Suprapubic skin (tissue), 4 donors: ENCODE measurements around the gene CCNT1. TPM values are rescaled to one million over a fixed set of nuclear protein-coding genes. Genes with fewer than 3 reads are reported as not detected.
A peak's percentile ranks its signal among the peaks of the same experiment; 100 is the strongest.
"Not testable (repeated sequence)": the region's sequence is repeated elsewhere in the genome, so short reads cannot be mapped to it uniquely, and the experiment has no call there.

ENCODE experiments used
- DNase-seq, 2 donors: peaks; one replicate each; pipeline ENCODE4 v3.0.0-alpha.2; 2019; ENCODE audit warnings: low spot score in 2 of 2
- H3K27ac ChIP-seq: fragments of 200-600 bp; sonication (generic); one replicate; pipeline ENCODE4 v1.5.1; 2019
- H3K27me3 ChIP-seq: fragments of 200-600 bp; sonication (generic); one replicate; pipeline ENCODE4 v1.5.1; 2019
- H3K36me3 ChIP-seq: fragments of 200-600 bp; sonication (generic); one replicate; pipeline ENCODE4 v1.5.1; 2019
- H3K4me1 ChIP-seq: fragments of 200-600 bp; sonication (generic); one replicate; pipeline ENCODE4 v1.5.1; 2019
- H3K4me3 ChIP-seq: fragments of 200-600 bp; sonication (generic); one replicate; pipeline ENCODE4 v1.5.1; 2019; ENCODE audit warnings: mild to moderate bottlenecking
- H3K9me3 ChIP-seq: fragments of 200-600 bp; sonication (generic); one replicate; pipeline ENCODE4 v1.5.1; 2019
- CTCF ChIP-seq, 2 donors: fragments of 200-600 bp in 1 of 2; fragments of 450-650 bp in 1 of 2; sonication (generic) in 1 of 2; IDR thresholded peaks; one replicate each; pipeline ENCODE4 v1.5.1; 2016 to 2019; ENCODE audit warnings: antibody characterized with exemption in 2 of 2, mild to moderate bottlenecking in 1 of 2, moderate library complexity in 1 of 2
- EP300 ChIP-seq: sonication (generic); formaldehyde crosslinking; IDR thresholded peaks from one replicate; pipeline ENCODE4 v1.6.1; 2017; ENCODE audit warnings: antibody characterized with exemption
- POLR2A ChIP-seq, 2 donors: fragments of 450-650 bp; IDR thresholded peaks; one replicate each; pipeline ENCODE4 v1.6.1; 2017; ENCODE audit warnings: antibody characterized with exemption in 2 of 2, mild to moderate bottlenecking in 2 of 2, moderate library complexity in 2 of 2
- POLR2AphosphoS5 ChIP-seq, 3 donors: sonication (generic); formaldehyde crosslinking; IDR thresholded peaks; one replicate each; pipeline ENCODE4 v1.6.1; 2017; ENCODE audit warnings: antibody characterized with exemption in 3 of 3
- WGBS: methylation state at CpG from one replicate; pipeline ENCODE4 v1.1.5; 2018; 5-methylcytosine and 5-hydroxymethylcytosine counted together
- total RNA-seq, 4 donors: library from RNA; depleted of rRNA; stranded (reverse); fragments of >200 nt; gene quantifications; one replicate each; pipeline ENCODE4 v1.1.0, GENCODE V29; 2016

Gene CCNT1
- total RNA-seq, 4 donors from 2014 or later: 23.4 to 74.4 (median 36.4) TPM

GRCh38 chr12:48686037-48686595 lies 30.4 kb downstream of the CCNT1 start:
- H3K9me3 ChIP-seq: no peaks in the 10 kb centered on the region
- H3K4me1 ChIP-seq: peaks cover 5% of the 10 kb centered on the region
- no peak for DNase-seq
- no peak overlapping the region for H3K4me3 ChIP-seq
- H3K27me3 ChIP-seq: no peaks in the 10 kb centered on the region
- 61% methylated on average over 3 of the region's 3 CpGs for WGBS
- TF ChIP-seq EP300: no peak
- TF ChIP-seq POLR2A (IDR thresholded peaks at IDR 0.05): no peak
- no peak for TF ChIP-seq CTCF (IDR thresholded peaks at IDR 0.05)
- no peak for TF ChIP-seq POLR2AphosphoS5 (IDR thresholded peaks at IDR 0.05)
- no peak overlapping the region for H3K27ac ChIP-seq
- peaks cover 21% of the 10 kb centered on the region for H3K36me3 ChIP-seq

DNA sequence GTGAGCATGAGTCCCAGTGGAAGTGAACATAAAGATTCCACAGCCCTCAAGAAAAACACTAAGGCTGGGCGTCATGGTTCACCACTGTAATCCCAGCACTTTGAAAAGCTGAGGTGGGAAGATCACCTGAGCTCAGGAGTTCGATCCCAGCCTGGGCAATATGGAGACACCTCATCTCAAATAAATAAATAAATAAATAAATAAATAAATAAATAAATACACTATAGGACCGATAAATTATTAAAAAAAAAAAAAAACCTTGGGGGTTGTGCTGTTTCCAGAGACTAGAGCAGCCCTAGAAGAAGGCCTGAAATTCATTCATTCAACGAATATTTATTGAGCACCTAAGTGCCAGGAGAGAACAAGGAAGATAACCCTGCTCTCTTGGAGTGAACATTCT lies 33.0 kb downstream of the CCNT1 start:
- WGBS: 83% methylated on average over 4 of the region's 4 CpGs
- H3K27me3 ChIP-seq: no peaks in the 10 kb centered on the region
- H3K36me3 ChIP-seq: peaks cover 15% of the 10 kb centered on the region
- no peak overlapping the region for H3K27ac ChIP-seq
- peaks cover 31% of the 10 kb centered on the region for H3K4me1 ChIP-seq
- no peaks in the 10 kb centered on the region for H3K9me3 ChIP-seq
- TF ChIP-seq POLR2A (IDR thresholded peaks at IDR 0.05): no peak
- no peak for TF ChIP-seq EP300
- no peak for TF ChIP-seq CTCF (IDR thresholded peaks at IDR 0.05)
- TF ChIP-seq POLR2AphosphoS5 (IDR thresholded peaks at IDR 0.05): no peak
- H3K4me3 ChIP-seq: no peak overlapping the region
- DNase-seq: no peak

- H3K9me3 ChIP-seq: no peaks in the 10 kb centered on the region
- H3K4me1 ChIP-seq: peaks cover 37% of the 10 kb centered on the region
- H3K27me3 ChIP-seq: no peaks in the 10 kb centered on the region
- no peak for TF ChIP-seq POLR2AphosphoS5 (IDR thresholded peaks at IDR 0.05)
- TF ChIP-seq EP300: no peak
- TF ChIP-seq CTCF (IDR thresholded peaks at IDR 0.05): no peak
- no peak for TF ChIP-seq POLR2A (IDR thresholded peaks at IDR 0.05)
- no peak overlapping the region for H3K27ac ChIP-seq
- H3K4me3 ChIP-seq: peak overlapping the region; percentile 91
- no peak for DNase-seq
- H3K36me3 ChIP-seq: peaks cover 12% of the 10 kb centered on the region
- 90% methylated on average over 2 of the region's 2 CpGs for WGBS
Measured at GRCh38 chr12:48682927-48683326, 33.6 kb downstream of the CCNT1 start.

GRCh38 chr12:48682533-48682905 lies 34.0 kb downstream of the CCNT1 start:
- DNase-seq: not testable (repeated sequence)
- WGBS: 21% methylated on average over 19 of the region's 19 CpGs

DNA sequence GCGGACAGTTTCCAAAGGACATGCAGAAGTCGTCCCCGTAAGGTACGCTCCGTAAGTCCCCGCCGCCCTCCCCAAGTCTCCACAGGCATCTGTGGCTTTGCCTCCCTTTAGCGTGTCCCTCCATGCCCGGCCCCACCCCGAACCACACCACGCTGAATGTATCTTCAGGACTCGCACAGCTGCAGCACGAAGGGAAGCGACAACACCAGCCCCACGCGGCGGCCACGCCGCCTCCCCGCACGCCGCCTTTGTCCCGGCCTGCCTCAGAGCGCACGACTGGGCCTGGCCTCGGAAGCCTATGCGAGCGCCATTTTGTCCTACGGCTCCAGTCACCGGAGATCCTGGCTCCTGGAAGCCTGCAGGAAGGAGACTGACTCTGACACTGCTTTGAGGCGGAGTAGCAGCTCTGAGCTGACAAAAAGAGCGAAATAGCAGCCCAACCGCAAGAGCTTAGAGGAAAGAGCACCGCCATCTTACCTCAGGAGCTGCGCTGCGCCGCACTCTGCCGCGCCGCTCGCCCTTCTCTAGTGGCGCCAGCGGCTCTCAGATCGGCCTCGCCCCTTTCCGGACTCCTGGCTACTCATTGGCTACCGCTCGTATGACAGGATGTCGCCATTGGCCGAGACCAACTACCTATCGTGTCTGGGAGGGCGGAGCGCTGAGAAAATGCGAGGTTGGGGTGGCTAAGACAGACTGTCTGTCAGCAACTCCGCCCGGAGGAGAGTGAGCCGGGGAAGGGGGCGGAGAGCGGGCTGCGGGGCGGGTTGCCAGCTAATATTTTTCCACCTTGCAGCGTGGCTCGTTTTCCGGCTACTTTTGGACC lies 34.6 kb downstream of the CCNT1 start, which contains the start of gene KANSL2:
KANSL2 (minus strand) TSS at position 529 of the 823 bp plus-strand sequence. CDS start 606 bp downstream, outside the sequence.
- no peaks in the 10 kb centered on the region for H3K9me3 ChIP-seq
- TF ChIP-seq POLR2AphosphoS5 (IDR thresholded peaks at IDR 0.05) (peak; percentile 96 to 99 (median 98)), POLR2A (IDR thresholded peaks at IDR 0.05) (peak; percentile 94 to 99), CTCF (IDR thresholded peaks at IDR 0.05) (no peak)
- peak within 1 kb of the TSS; percentile 94 for H3K27ac ChIP-seq
- DNase-seq: peak; percentile 99 to 100
- no peaks in the 10 kb centered on the region for H3K27me3 ChIP-seq
- peak within 1 kb of the TSS; percentile 91 for H3K4me3 ChIP-seq
- peaks cover 12% of the 10 kb centered on the region for H3K36me3 ChIP-seq
- H3K4me1 ChIP-seq: peaks cover 44% of the 10 kb centered on the region
- WGBS: under 1% methylated on average over 22 of the region's 64 CpGs

More at GRCh38 chr12:48682533-48682905, 34.0 kb downstream of the CCNT1 start:
- not testable (repeated sequence) for H3K27me3 ChIP-seq, H3K9me3 ChIP-seq
- Histone ChIP-seq H3K4me3 (peak overlapping the region; percentile 91), H3K36me3 (peaks cover 12% of the 10 kb centered on the region), H3K27ac (peak overlapping the region; percentile 94), H3K4me1 (peaks cover 39% of the 10 kb centered on the region)
